Measurements from ENCODE around the gene CLINT1. TPM values are rescaled to one million over a fixed set of nuclear protein-coding genes. Genes with fewer than 3 reads are reported as not detected.

The CLINT1 gene
- total RNA-seq, 1 experiment from 2014 or later, result 69.2 TPM

GRCh38 chr5:157870837-157871834 lies 12.2 kb upstream of the CLINT1 start (continued):
- no peak for TF ChIP-seq ZNF274 (IDR thresholded peaks at IDR 0.05; ENCODE audit: low read depth, low read length)
- no peak for TF ChIP-seq SIN3A (IDR thresholded peaks at IDR 0.05; ENCODE audit: low read depth)
- no peak for TF ChIP-seq POLR2A (IDR thresholded peaks at IDR 0.05; ENCODE audit: borderline replicate concordance, extremely low read depth, insufficient read depth, insufficient read length)
- TF ChIP-seq JUND (IDR thresholded peaks at IDR 0.05), result peak; percentile 49

- Histone ChIP-seq H3K4me1 (ENCODE audit: control insufficient read depth in 1 of 2, insufficient read depth in 2 of 2, low read length in 2 of 2) (peaks cover 2 to 13% of the 10 kb centered on the region in 2 experiments; a peak in 3 of 4 replicates), H3K27me3 (ENCODE audit: insufficient read depth, low read length) (no peaks in the 10 kb centered on the region), H3K36me3 (ENCODE audit: control insufficient read depth in 1 of 2, insufficient read depth in 2 of 2, low read length in 2 of 2) (no peaks in the 10 kb centered on the region), H3K4me3 (replicated peaks in 1 of 2; ENCODE audit: low read depth in 1 of 2, low read length in 2 of 2) (no peak overlapping the region), H4K20me1 (ENCODE audit: insufficient read depth) (no peaks in the 10 kb centered on the region), H3K27ac (ENCODE audit: low read depth, low read length) (no peak overlapping the region), H3K9me2 (ENCODE audit: insufficient read depth) (peaks cover 3% of the 10 kb centered on the region; the same call in 1 of the 2 replicates), H3K79me2 (ENCODE audit: insufficient read depth, low read length) (no peaks in the 10 kb centered on the region), H2AFZ (ENCODE audit: low read depth, low read length, poor library complexity, severe bottlenecking) (no peak overlapping the region), H3K9ac (ENCODE audit: low read length) (no peak overlapping the region), H3K9me3 (ENCODE audit: control insufficient read depth in 1 of 2, insufficient read depth in 1 of 2, low read depth in 1 of 2, low read length in 2 of 2) (no peaks in the 10 kb centered on the region), H3K4me2 (ENCODE audit: low read length) (no peak overlapping the region)
- CTCF ChIA-PET, result no interaction called here
- POLR2A ChIA-PET, result no interaction called here
- ATAC-seq (no peak), DNase-seq (ENCODE audit: low read depth, low spot score) (no peak)
- TF ChIP-seq EGR1 (IDR thresholded peaks at IDR 0.05; ENCODE audit: low read depth) (no peak), ZNF274 (IDR thresholded peaks at IDR 0.05; ENCODE audit: low read depth, low read length) (no peak), EZH2 (IDR thresholded peaks at IDR 0.05) (no peak), EZH2phosphoT487 (IDR thresholded peaks at IDR 0.05; ENCODE audit: borderline replicate concordance) (no peak), ATF3 (IDR thresholded peaks at IDR 0.05) (no peak), ZFX (IDR thresholded peaks at IDR 0.05) (no peak), YY1 (IDR thresholded peaks at IDR 0.05; ENCODE audit: extremely low read depth, insufficient replicate concordance, low read depth, low read length) (no peak), REST (IDR thresholded peaks at IDR 0.05; ENCODE audit: low read depth) (no peak), CEBPB (IDR thresholded peaks at IDR 0.05; ENCODE audit: low read depth) (no peak), RAD21 (IDR thresholded peaks at IDR 0.05; ENCODE audit: low read depth) (no peak), CBX3 (IDR thresholded peaks at IDR 0.05; ENCODE audit: low read depth) (no peak), SIN3A (IDR thresholded peaks at IDR 0.05; ENCODE audit: low read depth) (no peak), POLR2AphosphoS5 (IDR thresholded peaks at IDR 0.05; ENCODE audit: low read depth, low read length) (no peak), FOSL1 (IDR thresholded peaks at IDR 0.05; ENCODE audit: low read depth) (no peak)
- RAD21 ChIA-PET (ENCODE audit: low non-redundant PET in 1 of 2, low total read pairs in 2 of 2, uncharacterized antibody in 2 of 2, unreplicated experiment in 2 of 2), result no interaction called here
- BruUV-seq (replicated peaks), result no TSS peak
- intact Hi-C loops (cut with micrococcal nuclease), result no loop called here
Measured at GRCh38 chr5:157867751-157868387, 8.9 kb upstream of the CLINT1 start.

All from HCT116 (cell line).